ENCODE results near the gene PURA. TPM values are rescaled to one million over a fixed set of nuclear protein-coding genes. Genes with fewer than 3 reads are reported as not detected.

The PURA gene
- total RNA-seq, 1 experiment from 2014 or later, result 16.9 TPM

DNA sequence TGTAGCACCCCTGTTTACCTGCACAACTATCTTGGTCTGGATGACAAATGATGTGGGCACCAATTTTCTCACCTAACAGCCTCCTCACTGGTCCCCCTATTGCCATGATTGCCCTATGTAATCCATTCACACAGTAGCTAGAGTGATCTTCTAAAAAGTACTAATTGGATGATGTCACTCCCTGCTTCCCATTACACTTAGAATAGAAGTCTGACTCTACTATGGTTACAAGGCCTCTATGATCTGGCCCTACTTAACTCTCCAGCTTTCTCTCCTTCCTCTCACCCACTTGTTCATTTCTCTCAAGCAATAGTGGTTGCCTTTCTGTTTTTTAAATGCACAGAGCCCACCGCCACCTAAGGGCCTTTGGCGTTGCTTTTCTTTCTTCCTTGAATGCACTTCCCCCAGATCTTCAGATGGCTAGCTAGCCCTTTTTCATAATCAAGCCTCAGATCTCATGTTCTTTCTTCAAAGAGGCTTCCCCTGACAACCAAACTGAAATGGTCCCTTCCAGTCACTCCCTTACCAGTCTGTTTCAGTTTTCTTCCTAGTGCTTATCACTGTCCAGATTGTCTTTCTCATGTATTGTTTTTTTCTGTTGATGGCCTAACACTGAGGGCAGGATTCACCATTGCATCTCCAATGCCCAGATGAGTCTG, 20.5 kb downstream of the PURA start:
- no peaks in the 10 kb centered on the region; the same call in 1 of the 2 replicates for H3K36me3 ChIP-seq (ENCODE audit: control insufficient read depth, insufficient read depth, low read length)
- CTCF ChIA-PET, result no interaction called here
- ATAC-seq (no peak), DNase-seq (ENCODE audit: low read depth, low spot score) (no peak)
- POLR2A ChIA-PET, result no interaction called here
- BruUV-seq (replicated peaks), result no TSS peak
- H3K4me3 ChIP-seq (ENCODE audit: low read depth in 2 of 2, low read length in 2 of 2), result no peak overlapping the region
- intact Hi-C loops (cut with micrococcal nuclease; ENCODE audit: unreplicated experiment), result no loop called here
- TF ChIP-seq, protein P1, sequence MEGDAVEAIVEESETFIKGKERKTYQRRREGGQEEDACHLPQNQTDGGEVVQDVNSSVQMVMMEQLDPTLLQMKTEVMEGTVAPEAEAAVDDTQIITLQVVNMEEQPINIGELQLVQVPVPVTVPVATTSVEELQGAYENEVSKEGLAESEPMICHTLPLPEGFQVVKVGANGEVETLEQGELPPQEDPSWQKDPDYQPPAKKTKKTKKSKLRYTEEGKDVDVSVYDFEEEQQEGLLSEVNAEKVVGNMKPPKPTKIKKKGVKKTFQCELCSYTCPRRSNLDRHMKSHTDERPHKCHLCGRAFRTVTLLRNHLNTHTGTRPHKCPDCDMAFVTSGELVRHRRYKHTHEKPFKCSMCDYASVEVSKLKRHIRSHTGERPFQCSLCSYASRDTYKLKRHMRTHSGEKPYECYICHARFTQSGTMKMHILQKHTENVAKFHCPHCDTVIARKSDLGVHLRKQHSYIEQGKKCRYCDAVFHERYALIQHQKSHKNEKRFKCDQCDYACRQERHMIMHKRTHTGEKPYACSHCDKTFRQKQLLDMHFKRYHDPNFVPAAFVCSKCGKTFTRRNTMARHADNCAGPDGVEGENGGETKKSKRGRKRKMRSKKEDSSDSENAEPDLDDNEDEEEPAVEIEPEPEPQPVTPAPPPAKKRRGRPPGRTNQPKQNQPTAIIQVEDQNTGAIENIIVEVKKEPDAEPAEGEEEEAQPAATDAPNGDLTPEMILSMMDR (IDR thresholded peaks at IDR 0.05), result no peak
- TF ChIP-seq REST (IDR thresholded peaks at IDR 0.05; ENCODE audit: insufficient read depth in 1 of 2, low read depth in 2 of 2, low read length in 1 of 2) (no peak), POLR2AphosphoS5 (IDR thresholded peaks at IDR 0.05; ENCODE audit: low read depth, low read length) (no peak), SIN3A (IDR thresholded peaks at IDR 0.05; ENCODE audit: borderline replicate concordance, insufficient read depth, low read depth, low read length) (no peak), TCF7L2 (IDR thresholded peaks at IDR 0.05; ENCODE audit: low read depth, low read length) (no peak)
- no peaks in the 10 kb centered on the region for H3K9me3 ChIP-seq (ENCODE audit: control insufficient read depth, insufficient read depth, low read depth, low read length)
- H3K27me3 ChIP-seq (ENCODE audit: control insufficient read depth, insufficient read depth, low read length), result no peaks in the 10 kb centered on the region
- H3K4me1 ChIP-seq (ENCODE audit: control insufficient read depth, insufficient read depth, low read length), result peaks cover 13% of the 10 kb centered on the region
- in situ Hi-C loops (cut with HindIII; ENCODE audit: low pct_unique_long_range_greater_than_20kb, low sequenced_read_pairs), result no loop called here
- H3K27ac ChIP-seq (ENCODE audit: low read length), result no peak overlapping the region

GRCh38 chr5:140135127-140135526, 21.2 kb downstream of the PURA start:
- in situ Hi-C loops (cut with HindIII; ENCODE audit: low pct_unique_long_range_greater_than_20kb, low sequenced_read_pairs) (no loop called here), intact Hi-C loops (cut with micrococcal nuclease; ENCODE audit: unreplicated experiment) (no loop called here)
- ChIA-PET POLR2A (no interaction called here), CTCF (no interaction called here)
- no peak for TF ChIP-seq POLR2AphosphoS5 (IDR thresholded peaks at IDR 0.05; ENCODE audit: low read depth, low read length)
- TF ChIP-seq, protein P1 (IDR thresholded peaks at IDR 0.05), result no peak
- no peak for TF ChIP-seq SIN3A (IDR thresholded peaks at IDR 0.05; ENCODE audit: borderline replicate concordance, insufficient read depth, low read depth, low read length)
- TF ChIP-seq TCF7L2 (IDR thresholded peaks at IDR 0.05; ENCODE audit: low read depth, low read length), result no peak
- no peak for TF ChIP-seq REST (IDR thresholded peaks at IDR 0.05; ENCODE audit: insufficient read depth in 1 of 2, low read depth in 2 of 2, low read length in 1 of 2)
- ATAC-seq (no peak), DNase-seq (ENCODE audit: low read depth, low spot score) (no peak)
- BruUV-seq (replicated peaks), result no TSS peak
- H3K4me3 ChIP-seq (ENCODE audit: low read depth in 2 of 2, low read length in 2 of 2), result no peak overlapping the region
- H3K27ac ChIP-seq (ENCODE audit: low read length), result no peak overlapping the region
- H3K27me3 ChIP-seq (ENCODE audit: control insufficient read depth, insufficient read depth, low read length), result no peaks in the 10 kb centered on the region
- no peaks in the 10 kb centered on the region for H3K9me3 ChIP-seq (ENCODE audit: control insufficient read depth, insufficient read depth, low read depth, low read length)
- peaks cover 13% of the 10 kb centered on the region for H3K4me1 ChIP-seq (ENCODE audit: control insufficient read depth, insufficient read depth, low read length)
- no peaks in the 10 kb centered on the region; the same call in 1 of the 2 replicates for H3K36me3 ChIP-seq (ENCODE audit: control insufficient read depth, insufficient read depth, low read length)

All from Panc1 (cell line).